HepG2 (cell line): ENCODE results near the gene ULK3. TPM values are rescaled to one million over a fixed set of nuclear protein-coding genes. Genes with fewer than 3 reads are reported as not detected.

Experiments used
- ARNT2 ChIP-seq: sonication (generic); formaldehyde crosslinking; IDR thresholded peaks from 2 replicates; pipeline ENCODE4 v1.8.0; 2022; ENCODE audit warnings: mild to moderate bottlenecking, low read depth, missing genetic modification reagents, moderate library complexity
- CBX5 ChIP-seq: sonication (generic); formaldehyde crosslinking; IDR thresholded peaks from 2 replicates; pipeline ENCODE4 v1.4.0; 2020; ENCODE audit warnings: missing genetic modification reagents, borderline replicate concordance
- CTCF ChIP-seq: sonication (generic); formaldehyde crosslinking; IDR thresholded peaks from 2 replicates; pipeline ENCODE4 v1.5.0; 2020; ENCODE audit warnings: mild to moderate bottlenecking, missing genetic modification reagents, moderate library complexity
- ELF3 ChIP-seq: IDR thresholded peaks from 2 replicates; pipeline ENCODE4 v1.6.1; 2016; ENCODE audit warnings: missing genetic modification reagents, missing compliant biosample characterization
- ESRRA ChIP-seq: sonication (generic); formaldehyde crosslinking; IDR thresholded peaks from 2 replicates; pipeline ENCODE4 v1.5.1; 2020; ENCODE audit warnings: mild to moderate bottlenecking, low read depth, missing genetic modification reagents
- HMG20B ChIP-seq: conservative IDR thresholded peaks from 2 replicates; pipeline ENCODE4 v1.6.1; 2016; ENCODE audit warnings: missing genetic modification reagents, missing compliant biosample characterization
- JUNB ChIP-seq: sonication (generic); formaldehyde crosslinking; IDR thresholded peaks from 2 replicates; pipeline ENCODE4 v1.8.0; 2022; ENCODE audit warnings: missing genetic modification reagents, mild to moderate bottlenecking, borderline replicate concordance
- MATR3 ChIP-seq: sonication (generic); formaldehyde crosslinking; IDR thresholded peaks from 2 replicates; pipeline ENCODE4 v1.4.0; 2020; ENCODE audit warnings: missing genetic modification reagents
- MAZ ChIP-seq, 2 experiments: sonication (generic) in 1 of 2; formaldehyde crosslinking in 1 of 2; IDR thresholded peaks; 2 replicates each; pipeline versions ENCODE4 v1.5.0 to v1.6.1; 2012 to 2020; ENCODE audit warnings: low read depth in 2 of 2, mild to moderate bottlenecking in 2 of 2, borderline replicate concordance in 1 of 2, improper control_type of control experiment in 1 of 2, low read length in 1 of 2, missing genetic modification reagents in 1 of 2, moderate library complexity in 1 of 2
- NFE2L1 ChIP-seq: sonication (generic); formaldehyde crosslinking; IDR thresholded peaks from 2 replicates; pipeline ENCODE4 v1.4.0; 2020; ENCODE audit warnings: missing genetic modification reagents, mild to moderate bottlenecking, borderline replicate concordance
- RFXAP ChIP-seq: sonication (generic); formaldehyde crosslinking; IDR thresholded peaks from 2 replicates; pipeline ENCODE4 v1.4.0; 2020; ENCODE audit warnings: missing genetic modification reagents, borderline replicate concordance
- RXRA ChIP-seq: sonication (generic); formaldehyde crosslinking; IDR thresholded peaks from 2 replicates; pipeline ENCODE4 v1.5.1; 2020; ENCODE audit warnings: missing genetic modification reagents
- SIN3B ChIP-seq: fragments of 150-350 bp; IDR thresholded peaks from 2 replicates; pipeline ENCODE4 v1.6.1; 2014; ENCODE audit warnings: low read length
- SP140L ChIP-seq: sonication (generic); formaldehyde crosslinking; IDR thresholded peaks from 2 replicates; pipeline ENCODE4 v1.4.0; 2020; ENCODE audit warnings: missing genetic modification reagents, borderline replicate concordance
- STAT5B ChIP-seq: sonication (generic); formaldehyde crosslinking; IDR thresholded peaks from 2 replicates; pipeline ENCODE4 v1.4.0; 2020; ENCODE audit warnings: missing genetic modification reagents
- THAP11 ChIP-seq: IDR thresholded peaks from 2 replicates; pipeline ENCODE4 v1.6.1; 2016; ENCODE audit warnings: missing biosample characterization, missing genetic modification reagents
- TOE1 ChIP-seq: sonication (generic); formaldehyde crosslinking; IDR thresholded peaks from 2 replicates; pipeline ENCODE4 v1.4.0; 2020; ENCODE audit warnings: mild to moderate bottlenecking, missing genetic modification reagents
- TRIM24 ChIP-seq: sonication (generic); formaldehyde crosslinking; IDR thresholded peaks from 2 replicates; pipeline ENCODE4 v1.8.0; 2022; ENCODE audit warnings: mild to moderate bottlenecking, missing genetic modification reagents
- ZBTB39 ChIP-seq: sonication (generic); formaldehyde crosslinking; IDR thresholded peaks from 2 replicates; pipeline ENCODE4 v1.5.0; 2020; ENCODE audit warnings: missing genetic modification reagents
- ZNF251 ChIP-seq: sonication (generic); formaldehyde crosslinking; IDR thresholded peaks from 2 replicates; pipeline ENCODE4 v1.9.0; 2021; ENCODE audit warnings: mild to moderate bottlenecking, missing genetic modification reagents
- ZNF263 ChIP-seq: sonication (generic); formaldehyde crosslinking; IDR thresholded peaks from 2 replicates; pipeline ENCODE4 v1.4.0; 2020; ENCODE audit warnings: missing genetic modification reagents
- ZNF33B ChIP-seq: sonication (generic); formaldehyde crosslinking; IDR thresholded peaks from 2 replicates; pipeline ENCODE4 v1.5.1; 2020; ENCODE audit warnings: mild to moderate bottlenecking, missing genetic modification reagents
- ZNF674 ChIP-seq: sonication (generic); formaldehyde crosslinking; IDR thresholded peaks from 2 replicates; pipeline ENCODE4 v1.5.0; 2020; ENCODE audit warnings: low read depth, mild to moderate bottlenecking, missing genetic modification reagents
- ZNF710 ChIP-seq: sonication (generic); formaldehyde crosslinking; IDR thresholded peaks from 2 replicates; pipeline ENCODE4 v1.5.0; 2020; ENCODE audit warnings: mild to moderate bottlenecking, missing genetic modification reagents, borderline replicate concordance
- ZNF740 ChIP-seq: sonication (generic); formaldehyde crosslinking; IDR thresholded peaks from 2 replicates; pipeline ENCODE4 v1.4.0; 2020; ENCODE audit warnings: missing genetic modification reagents
- ZNF850 ChIP-seq: sonication (generic); formaldehyde crosslinking; conservative IDR thresholded peaks from 2 replicates; pipeline ENCODE4 v1.9.0; 2021; ENCODE audit warnings: mild to moderate bottlenecking, missing genetic modification reagents
- polyA plus RNA-seq, 8 experiments: library from polyadenylated mRNA; depleted of rRNA in 3 of 8; stranded (reverse) in 7 of 8; unstranded in 1 of 8; fragments of >200 nt; fragmentation: Illumina TruSeq in 4 of 8; extraction: Trizol in 4 of 8; gene quantifications; 2 replicates each; pipeline versions ENCODE4 v1.2.1 to v1.2.3, GENCODE V29; 2011 to 2016; ENCODE audit warnings: low read depth in 4 of 8, missing spikeins in 1 of 8, mixed read lengths in 1 of 8; ENCODE audit not compliant: insufficient read depth in 1 of 8
- total RNA-seq, 5 experiments: library from RNA; depleted of rRNA; stranded (reverse); fragments of >200 nt; fragmentation: Illumina TruSeq; extraction: Trizol; gene quantifications; 2 replicates each; pipeline ENCODE4 v1.2.3, GENCODE V29; 2016; ENCODE audit warnings: low read depth in 1 of 5

The ULK3 gene
- total and polyA plus RNA-seq, 2 of the 13 experiments (the other 11 are each of a cell fraction or from before 2014, with no cell fraction given), result 15.2 to 23.7 TPM

GRCh38 chr15:74817370-74817737 is 25.6 kb downstream of the ULK3 start (continued):
- TF ChIP-seq ZBTB39 (CRISPR knock-in tag) (no peak), ELF3 (CRISPR knock-in tag) (no peak), ZNF710 (CRISPR knock-in tag) (no peak), SIN3B (no peak), ZNF850 (CRISPR knock-in tag) (no peak), THAP11 (CRISPR knock-in tag) (no peak), ZNF674 (CRISPR knock-in tag) (no peak), CTCF (CRISPR knock-in tag) (peak; percentile 82), NFE2L1 (no peak), JUNB (CRISPR knock-in tag) (no peak), ESRRA (CRISPR knock-in tag) (no peak), TOE1 (CRISPR knock-in tag) (no peak), HMG20B (CRISPR knock-in tag) (no peak), TRIM24 (CRISPR knock-in tag) (no peak), ZNF251 (no peak), RFXAP (CRISPR knock-in tag) (no peak), RXRA (CRISPR knock-in tag) (peak; percentile 33; the same call in 1 of the 2 replicates), ZNF33B (CRISPR knock-in tag) (no peak), SP140L (CRISPR knock-in tag) (no peak), MAZ (IDR thresholded peaks at IDR 0.05; ENCODE audit: borderline replicate concordance, low read depth, low read length) (no peak), MAZ (CRISPR knock-in tag; IDR thresholded peaks at IDR 0.05; ENCODE audit: low read depth) (no peak), ARNT2 (CRISPR knock-in tag) (no peak), CBX5 (peak; percentile 43; the same call in 1 of the 2 replicates), ZNF740 (CRISPR knock-in tag) (no peak), MATR3 (CRISPR knock-in tag) (no peak), STAT5B (CRISPR knock-in tag) (no peak), ZNF263 (CRISPR knock-in tag) (peak; percentile 67; the same call in 1 of the 2 replicates)
